CD4-positive, alpha-beta T cell (primary cell): ENCODE data around the gene SHROOM1. TPM values are rescaled to one million over a fixed set of nuclear protein-coding genes. Genes with fewer than 3 reads are reported as not detected.

Experiments
- ATAC-seq: fragments of 200-7000 bp; cut with Tn5 transposase; one replicate; pipeline ENCODE4 v1.10.0; 2022; ENCODE audit warnings: mild to moderate bottlenecking; ENCODE audit not compliant: poor library complexity
- CTCF ChIA-PET: fragments of 350-600 bp; sonication (Branson Sonifier 250); formaldehyde crosslinking; loops from one replicate; lab custom pipeline; 2021; ENCODE audit warnings: antibody characterized with exemption, inconsistent platforms; lab: Charles Lee
- POLR2A ChIA-PET: fragments of 350-600 bp; sonication (Branson Sonifier 250); formaldehyde crosslinking; loops from one replicate; lab custom pipeline; 2021; ENCODE audit warnings: antibody characterized with exemption, inconsistent platforms; lab: Charles Lee
- DNase-seq, 14 experiments: peaks; one replicate each; pipeline ENCODE4 v3.0.0-alpha.2; 2013 to 2020; ENCODE audit warnings: mixed read lengths in 2 of 14
- H3K27ac ChIP-seq, 2 donors: one replicate each; pipeline versions ENCODE4 v1.5.1 to v1.7.0; 2013; ENCODE audit warnings: low read length in 2 of 2, low read depth in 1 of 2, mild to moderate bottlenecking in 1 of 2
- H3K27me3 ChIP-seq, 2 experiments: 1 replicate in 1 of 2; 2 replicates in 1 of 2; pipeline versions ENCODE4 v1.6.1 to v1.7.0; 2013; ENCODE audit warnings: low read length in 2 of 2, control low read depth in 1 of 2, mild to moderate bottlenecking in 1 of 2, moderate library complexity in 1 of 2; ENCODE audit not compliant: insufficient read depth in 2 of 2, control insufficient read depth in 1 of 2
- H3K36me3 ChIP-seq: one replicate; pipeline ENCODE4 v1.6.1; 2013; ENCODE audit warnings: low read length, control low read depth; ENCODE audit not compliant: insufficient read depth
- H3K4me1 ChIP-seq: one replicate; pipeline ENCODE4 v1.6.1; 2013; ENCODE audit warnings: low read length, control low read depth; ENCODE audit not compliant: insufficient read depth
- H3K4me3 ChIP-seq: one replicate; pipeline ENCODE4 v1.5.1; 2013; ENCODE audit warnings: mild to moderate bottlenecking, low read length, moderate library complexity
- H3K9me3 ChIP-seq, 2 experiments: 1 replicate in 1 of 2; 2 replicates in 1 of 2; pipeline versions ENCODE4 v1.6.1 to v1.7.0; 2013; ENCODE audit warnings: low read length in 2 of 2, mild to moderate bottlenecking in 2 of 2, control low read depth in 1 of 2, moderate library complexity in 1 of 2; ENCODE audit not compliant: control insufficient read depth in 1 of 2, insufficient read depth in 1 of 2
- H3K27ac Mint-ChIP-seq: one replicate; pipeline ENCODE4 v1.8.0; 2020; ENCODE audit warnings: mixed read lengths
- H3K27me3 Mint-ChIP-seq: one replicate; pipeline ENCODE4 v1.8.0; 2021; ENCODE audit warnings: mixed read lengths
- H3K36me3 Mint-ChIP-seq: one replicate; pipeline ENCODE4 v1.8.0; 2021; ENCODE audit warnings: low read depth, mixed read lengths
- H3K4me1 Mint-ChIP-seq: one replicate; pipeline ENCODE4 v1.8.0; 2021; ENCODE audit warnings: low read depth, mixed read lengths
- H3K4me3 Mint-ChIP-seq: one replicate; pipeline ENCODE4 v1.8.0; 2020; ENCODE audit warnings: mild to moderate bottlenecking, mixed read lengths
- H3K9me3 Mint-ChIP-seq: one replicate; pipeline ENCODE4 v1.8.0; 2020; ENCODE audit warnings: mixed read lengths
- intact Hi-C, 2 experiments: fragments of 100-400 bp; cut with DNase I in 1 of 2; cut with micrococcal nuclease in 1 of 2; formaldehyde crosslinking; loops; one replicate each; pipeline versions ENCODE4 v1.15.1 to v1.9.0; 2023 to 2025; cut with DNase I, micrococcal nuclease
- total RNA-seq, 174 experiments: library from RNA in 2 of 174; stranded (reverse) in 2 of 174; gene quantifications; one replicate each; pipeline ENCODE4 v1.2.3 and lab custom pipeline; 2021 to 2026
- TF ChIP-seq, protein P1 (sequence below): fragments of 200-600 bp; IDR thresholded peaks from one replicate; pipeline ENCODE4 v1.8.0; 2022; ENCODE audit warnings: antibody characterized with exemption, mild to moderate bottlenecking

The SHROOM1 gene
- total RNA-seq, 2 experiments from 2014 or later: 0.59 TPM; not detected in 1

DNA sequence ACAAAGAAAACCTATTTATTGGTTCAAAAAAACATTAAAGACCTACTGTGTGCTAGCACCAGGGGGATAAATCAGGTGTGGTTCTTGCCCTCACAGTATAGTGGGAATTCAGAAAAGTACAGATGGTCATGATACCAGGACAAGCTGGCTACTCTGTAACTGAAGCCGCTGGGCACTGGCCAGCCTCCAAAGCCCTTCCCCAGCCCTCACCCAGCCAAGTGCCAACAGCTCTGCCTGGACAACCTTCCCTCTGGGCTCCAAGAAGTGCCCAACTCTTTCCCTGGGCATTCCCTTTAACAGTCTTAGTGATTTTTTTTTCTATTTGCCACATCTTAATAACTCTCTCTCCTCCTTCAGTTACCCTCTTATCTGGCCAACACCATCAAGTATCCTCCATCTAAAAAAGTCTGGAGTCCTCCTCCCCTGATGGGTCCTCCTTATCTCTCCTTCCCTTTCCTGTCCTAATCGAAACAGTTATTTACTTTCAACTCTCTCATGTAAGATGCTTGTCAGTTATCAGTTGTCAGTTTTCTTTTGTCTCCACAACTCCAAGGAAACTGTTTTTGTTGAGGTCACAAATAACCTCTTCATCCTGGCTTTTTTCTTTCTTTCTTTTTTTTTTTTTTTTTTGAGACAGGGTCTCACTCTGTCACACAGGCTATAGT is 40.1 kb downstream of the SHROOM1 start:
- Mint-ChIP-seq H3K27me3 (peaks cover 26% of the 10 kb centered on the region), H3K27ac (no peak overlapping the region), H3K4me1 (no peaks in the 10 kb centered on the region), H3K9me3 (no peaks in the 10 kb centered on the region), H3K4me3 (no peak overlapping the region), H3K36me3 (no peaks in the 10 kb centered on the region)
- no peak overlapping the region for H3K27ac ChIP-seq
- H3K4me1 ChIP-seq: no peaks in the 10 kb centered on the region
- ChIA-PET POLR2A (no interaction called here), CTCF (no interaction called here)
- H3K9me3 ChIP-seq: no peaks in the 10 kb centered on the region
- no peak overlapping the region for H3K4me3 ChIP-seq
- no peak for DNase-seq
- H3K27me3 ChIP-seq: peaks cover 4 to 13% of the 10 kb centered on the region in 2 experiments
- H3K36me3 ChIP-seq: no peaks in the 10 kb centered on the region
- no peak for ATAC-seq
- TF ChIP-seq, protein P1, sequence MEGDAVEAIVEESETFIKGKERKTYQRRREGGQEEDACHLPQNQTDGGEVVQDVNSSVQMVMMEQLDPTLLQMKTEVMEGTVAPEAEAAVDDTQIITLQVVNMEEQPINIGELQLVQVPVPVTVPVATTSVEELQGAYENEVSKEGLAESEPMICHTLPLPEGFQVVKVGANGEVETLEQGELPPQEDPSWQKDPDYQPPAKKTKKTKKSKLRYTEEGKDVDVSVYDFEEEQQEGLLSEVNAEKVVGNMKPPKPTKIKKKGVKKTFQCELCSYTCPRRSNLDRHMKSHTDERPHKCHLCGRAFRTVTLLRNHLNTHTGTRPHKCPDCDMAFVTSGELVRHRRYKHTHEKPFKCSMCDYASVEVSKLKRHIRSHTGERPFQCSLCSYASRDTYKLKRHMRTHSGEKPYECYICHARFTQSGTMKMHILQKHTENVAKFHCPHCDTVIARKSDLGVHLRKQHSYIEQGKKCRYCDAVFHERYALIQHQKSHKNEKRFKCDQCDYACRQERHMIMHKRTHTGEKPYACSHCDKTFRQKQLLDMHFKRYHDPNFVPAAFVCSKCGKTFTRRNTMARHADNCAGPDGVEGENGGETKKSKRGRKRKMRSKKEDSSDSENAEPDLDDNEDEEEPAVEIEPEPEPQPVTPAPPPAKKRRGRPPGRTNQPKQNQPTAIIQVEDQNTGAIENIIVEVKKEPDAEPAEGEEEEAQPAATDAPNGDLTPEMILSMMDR: no peak
- intact Hi-C loops: no loop called here

DNA sequence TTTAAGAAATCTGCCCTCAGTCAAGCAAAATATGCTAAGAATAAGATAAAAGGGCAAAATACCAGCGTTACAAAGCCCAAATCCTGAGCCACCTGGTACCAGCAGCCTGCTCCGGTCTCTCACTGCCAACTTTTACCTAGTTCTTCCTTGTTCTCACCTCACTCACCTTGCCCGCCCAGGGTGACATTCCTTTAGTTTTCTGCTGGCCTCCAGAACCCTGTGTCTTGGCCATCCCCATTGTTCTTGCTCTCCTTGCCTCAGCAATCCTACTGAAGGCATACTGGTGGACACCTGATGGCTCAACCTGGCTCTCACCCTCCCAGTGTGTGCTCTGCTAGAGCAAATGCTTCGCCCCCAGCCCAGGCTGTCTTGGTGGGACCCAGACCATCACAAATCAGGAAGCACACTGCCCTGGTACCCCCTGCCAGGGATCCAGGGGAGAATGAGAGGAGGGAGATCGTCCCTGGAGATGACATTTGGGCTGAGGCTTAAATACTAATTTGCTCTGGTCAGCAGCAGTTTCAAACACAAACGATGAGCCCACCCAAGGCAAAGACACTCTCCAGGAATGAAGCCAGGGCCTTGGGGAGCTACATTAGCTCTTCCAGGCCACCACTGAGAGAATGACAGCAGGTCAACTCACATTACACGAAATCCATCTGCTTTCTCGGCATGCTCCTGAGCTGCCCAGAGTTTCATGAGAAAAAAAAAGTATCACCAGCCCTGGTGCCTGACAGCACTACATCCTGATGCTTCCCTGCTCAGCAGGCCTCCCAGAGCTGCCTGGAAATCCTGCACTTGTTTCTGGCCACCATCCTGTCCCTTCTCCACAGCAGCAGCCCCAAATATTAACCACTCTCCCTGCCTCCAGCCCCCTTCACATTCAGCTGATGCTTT is 41.2 kb downstream of the SHROOM1 start:
- ChIA-PET CTCF (no interaction called here), POLR2A (interaction anchor here (0.7 kb wide), 1 partner anchor 1041 kb away, joined by 3 read pairs; no protein-coding TSS in a partner anchor)
- Mint-ChIP-seq H3K27me3 (peaks cover 23% of the 10 kb centered on the region), H3K4me1 (no peaks in the 10 kb centered on the region), H3K27ac (no peak overlapping the region), H3K9me3 (no peaks in the 10 kb centered on the region), H3K36me3 (no peaks in the 10 kb centered on the region), H3K4me3 (no peak overlapping the region)
- no peaks in the 10 kb centered on the region for H3K4me1 ChIP-seq
- no peak for DNase-seq
- ATAC-seq: no peak
- H3K27ac ChIP-seq: no peak overlapping the region
- H3K9me3 ChIP-seq: no peaks in the 10 kb centered on the region
- no peak overlapping the region for H3K4me3 ChIP-seq
- no peaks in the 10 kb centered on the region for H3K36me3 ChIP-seq
- TF ChIP-seq, protein P1: no peak
- H3K27me3 ChIP-seq: peaks cover 4 to 18% of the 10 kb centered on the region in 2 experiments
- intact Hi-C loops: no loop called here

DNA sequence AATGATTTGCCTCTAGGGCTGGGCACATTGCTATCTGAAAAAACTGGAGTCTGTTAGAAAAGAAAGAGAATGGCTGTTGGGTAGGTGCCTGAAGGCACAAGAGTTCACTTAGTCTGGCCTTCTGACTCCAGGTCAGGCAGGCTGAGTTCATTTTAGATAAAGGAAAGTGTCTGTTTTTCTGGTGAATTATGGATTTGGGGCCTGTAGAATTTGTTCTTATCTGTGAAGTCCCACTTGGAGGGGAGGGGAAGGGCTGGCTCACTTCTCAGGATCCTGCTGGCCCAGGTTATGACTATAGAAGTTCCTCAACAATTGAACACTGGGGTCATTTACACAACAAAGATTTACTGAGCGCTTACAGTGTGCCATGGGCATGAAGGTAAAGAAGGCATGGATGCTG is 41.9 kb downstream of the SHROOM1 start:
- H3K9me3 Mint-ChIP-seq: no peaks in the 10 kb centered on the region
- TF ChIP-seq, protein P1: no peak
- ATAC-seq (no peak), DNase-seq (no peak)
- H3K4me3 Mint-ChIP-seq: no peak overlapping the region
- Histone ChIP-seq H3K4me3 (no peak overlapping the region), H3K4me1 (no peaks in the 10 kb centered on the region), H3K27me3 (peaks cover 0 to 25% of the 10 kb centered on the region in 2 experiments), H3K36me3 (no peaks in the 10 kb centered on the region), H3K27ac (no peak overlapping the region), H3K9me3 (no peaks in the 10 kb centered on the region)
- ChIA-PET POLR2A (no interaction called here), CTCF (no interaction called here)
- H3K36me3 Mint-ChIP-seq: no peaks in the 10 kb centered on the region
- H3K27ac Mint-ChIP-seq: no peak overlapping the region
- peaks cover 21% of the 10 kb centered on the region for H3K27me3 Mint-ChIP-seq
- no peaks in the 10 kb centered on the region for H3K4me1 Mint-ChIP-seq
- intact Hi-C loops: no loop called here
